GM18517 (cell line): Measurements from ENCODE around the gene FSCN2.
"Not testable (repeated sequence)": the region's sequence is repeated elsewhere in the genome, so short reads cannot be mapped to it uniquely, and the experiment has no call there.

Source experiments
- ATAC-seq: cut with Tn5 transposase; IDR thresholded peaks from one replicate; pipeline ENCODE4 v1.9.1; 2021; ENCODE audit warnings: mild to moderate bottlenecking, moderate library complexity; ENCODE audit not compliant: unreplicated experiment

Gene FSCN2

DNA sequence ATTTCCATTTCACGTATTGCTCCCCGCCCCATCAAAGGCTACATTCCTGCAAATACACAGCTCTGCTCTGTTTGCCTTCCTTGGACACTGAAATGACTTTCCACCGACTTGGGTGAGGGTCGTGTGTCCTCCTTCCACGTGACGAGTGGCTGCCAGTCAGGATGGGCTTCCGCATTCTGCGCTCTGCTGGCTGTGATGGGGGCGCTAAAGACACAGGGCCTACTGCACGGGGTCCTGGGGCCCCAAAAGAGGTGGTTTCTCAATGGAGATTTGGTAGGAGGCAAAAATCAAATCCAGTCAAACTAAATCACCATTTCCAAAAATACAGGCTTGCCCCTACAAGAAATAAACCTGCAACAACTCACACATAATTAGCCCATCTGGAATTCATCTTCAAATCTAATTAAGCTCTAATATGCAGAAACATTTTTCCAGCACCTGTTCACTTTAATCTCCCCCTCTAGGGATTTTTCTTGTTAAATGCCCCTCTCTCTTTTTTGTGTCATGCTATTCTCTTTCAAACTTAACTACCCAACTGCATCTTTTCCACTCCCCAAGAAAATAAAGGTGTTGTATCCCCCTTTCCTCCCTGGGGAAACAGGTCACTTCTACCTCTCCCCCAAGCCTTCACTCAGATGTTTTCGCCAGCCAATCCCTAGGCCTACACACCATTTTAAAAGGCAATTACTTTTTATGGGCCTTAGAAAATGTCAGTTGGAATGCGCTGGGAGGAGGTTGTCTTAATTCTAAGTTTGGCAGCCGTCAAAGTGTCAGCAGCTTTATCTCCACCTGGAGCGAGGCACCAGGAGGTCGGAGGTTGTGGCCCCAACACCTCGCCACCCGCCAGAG, 45.8 kb downstream of the FSCN2 start:
- no peak for ATAC-seq

DNA sequence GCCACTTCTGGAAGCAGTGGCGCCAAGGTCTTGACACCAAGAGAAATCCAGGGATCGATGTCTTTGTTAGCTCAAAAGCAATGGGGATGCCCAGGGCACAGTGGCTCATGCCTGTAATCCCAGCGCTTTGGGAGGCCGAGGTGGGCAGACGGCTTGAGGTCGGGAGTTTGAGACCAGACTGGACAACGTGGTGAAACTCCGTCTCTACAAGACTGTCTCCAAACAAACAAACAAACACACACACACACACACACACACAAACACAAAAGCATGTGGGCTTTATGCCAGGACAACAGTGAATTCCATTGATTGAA, 46.4 kb downstream of the FSCN2 start:
- ATAC-seq = no peak

DNA sequence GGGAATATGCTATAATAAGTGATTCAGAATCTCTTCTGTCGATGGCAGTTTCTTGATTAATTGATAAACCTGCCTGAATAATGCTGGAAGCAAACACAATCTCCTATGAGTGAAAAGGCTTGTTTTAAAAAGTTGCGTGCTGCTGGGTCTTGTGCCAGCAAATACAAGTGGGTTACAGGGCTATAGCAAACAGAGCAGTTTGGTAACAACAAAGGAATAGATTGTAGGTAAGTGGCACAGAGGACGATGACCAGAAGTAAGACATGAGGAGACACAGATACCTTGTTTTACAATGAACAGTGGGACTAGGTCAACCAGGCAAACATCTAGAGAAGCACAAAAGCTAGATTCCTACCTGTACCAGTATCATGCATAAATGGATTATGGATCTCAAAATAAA, 47.7 kb downstream of the FSCN2 start:
- no peak for ATAC-seq

DNA sequence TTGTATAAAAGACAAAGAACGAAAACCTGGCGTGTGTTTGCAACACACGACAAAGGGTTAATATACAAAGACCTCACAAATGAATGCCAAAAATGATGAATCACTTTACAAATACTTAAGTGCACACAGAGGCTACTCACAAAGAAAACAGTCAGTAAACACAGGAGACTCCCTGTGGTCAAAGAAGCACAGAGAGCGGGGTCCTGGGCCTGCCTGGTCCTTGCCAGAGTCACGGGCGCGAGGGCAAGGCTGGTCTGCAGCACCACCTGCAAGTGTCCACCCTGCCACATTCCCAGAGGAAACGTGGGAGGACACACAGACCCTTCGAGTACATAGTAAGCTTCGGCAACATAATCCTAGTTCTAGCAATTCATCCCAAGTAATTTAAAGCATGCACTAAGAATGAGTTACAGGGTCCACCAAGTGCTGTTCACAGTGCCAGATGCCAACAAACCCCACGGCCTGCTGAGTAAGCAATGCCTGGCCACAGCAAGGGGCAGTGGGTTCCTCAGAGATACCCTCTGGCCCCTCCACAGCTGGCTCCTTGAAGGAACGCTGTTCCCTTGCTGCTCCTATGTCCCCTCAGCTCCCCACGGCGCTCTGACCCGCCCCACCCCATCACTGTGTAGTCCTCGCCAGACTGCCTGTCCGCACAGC, 48.6 kb downstream of the FSCN2 start:
- no peak for ATAC-seq

DNA sequence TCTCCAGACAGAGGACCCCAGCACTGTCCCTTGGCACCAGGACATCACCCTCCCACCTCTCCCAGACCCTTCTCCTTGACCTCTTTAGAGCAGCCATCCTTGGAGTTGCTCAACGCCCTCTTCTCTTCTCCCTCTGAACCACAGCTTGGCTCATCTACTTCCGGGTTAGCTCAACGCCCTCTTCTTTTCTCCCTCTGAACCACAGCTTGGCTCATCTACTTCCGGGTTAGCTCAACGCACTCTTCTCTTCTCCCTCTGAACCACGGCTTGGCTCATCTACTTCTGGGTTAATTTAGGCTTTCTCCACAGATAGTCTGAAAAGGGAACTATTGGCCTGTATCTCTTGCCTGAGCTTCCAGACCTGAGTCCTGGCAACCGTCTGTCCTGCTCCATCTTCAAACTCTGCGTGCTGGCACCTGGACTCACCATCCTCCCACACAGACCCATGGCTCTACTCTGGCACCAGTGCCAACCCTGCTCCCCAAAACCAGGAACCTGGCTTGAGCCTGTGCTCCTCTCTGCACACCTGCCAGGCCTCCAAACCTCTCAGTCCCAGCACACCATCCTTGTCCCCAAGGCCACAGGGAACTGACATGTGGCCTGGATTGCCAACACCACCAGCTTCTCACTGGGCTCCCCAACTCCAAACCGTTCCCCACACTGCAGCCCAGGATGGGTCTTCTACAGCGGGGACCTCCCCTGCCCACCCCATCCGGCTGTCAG, 49.3 kb downstream of the FSCN2 start:
- no peak for ATAC-seq

DNA sequence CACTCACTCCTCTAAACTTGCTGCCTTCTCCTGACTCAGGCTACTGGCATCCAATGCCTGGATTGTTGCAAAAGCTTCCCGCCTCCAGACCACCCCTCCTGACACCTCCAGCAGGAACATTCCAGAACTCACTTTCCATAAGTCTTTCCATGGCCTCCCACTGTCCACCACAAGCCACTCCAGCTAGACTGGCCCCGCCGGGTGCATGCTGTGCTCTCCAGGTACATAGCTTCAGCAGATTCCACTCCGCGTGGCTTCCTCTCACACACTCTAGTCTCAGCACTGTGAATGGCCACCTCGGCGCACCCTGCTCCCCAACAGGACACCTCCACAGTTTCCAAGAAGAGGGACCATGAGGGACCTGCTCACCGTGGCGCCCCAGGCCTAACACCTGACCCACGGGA, 49.9 kb downstream of the FSCN2 start:
- ATAC-seq = no peak

DNA sequence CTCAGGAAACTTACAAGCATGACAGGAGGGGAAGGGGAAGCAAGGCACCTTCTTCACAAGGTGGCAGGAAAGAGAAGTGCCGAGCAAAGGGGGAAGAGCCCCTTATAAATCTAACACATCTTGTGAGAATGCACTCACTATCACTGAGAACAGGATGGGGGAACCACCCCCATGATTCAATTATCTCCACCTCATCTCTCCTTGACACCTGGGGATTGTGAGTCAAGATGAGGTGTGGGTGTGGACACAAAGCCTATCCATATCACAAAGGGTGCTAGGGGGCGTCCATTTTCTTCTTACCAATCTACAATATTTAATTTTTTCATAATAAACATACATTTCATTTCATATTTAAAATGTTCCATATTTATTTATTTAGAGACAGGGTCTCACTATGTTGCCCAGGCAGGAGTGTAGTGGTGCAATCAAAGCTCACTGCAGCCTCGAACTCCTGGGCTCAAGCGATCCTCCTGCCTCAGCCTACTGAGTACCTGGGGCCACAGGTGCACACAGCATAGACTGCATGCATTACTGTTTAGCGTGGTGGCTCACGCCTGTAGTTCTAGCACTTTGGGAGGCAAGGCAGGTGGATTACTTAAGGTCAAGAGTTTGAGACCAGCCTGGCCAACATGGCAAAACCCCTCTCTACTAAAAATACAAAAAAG, 50.5 kb downstream of the FSCN2 start:
- ATAC-seq = no peak

DNA sequence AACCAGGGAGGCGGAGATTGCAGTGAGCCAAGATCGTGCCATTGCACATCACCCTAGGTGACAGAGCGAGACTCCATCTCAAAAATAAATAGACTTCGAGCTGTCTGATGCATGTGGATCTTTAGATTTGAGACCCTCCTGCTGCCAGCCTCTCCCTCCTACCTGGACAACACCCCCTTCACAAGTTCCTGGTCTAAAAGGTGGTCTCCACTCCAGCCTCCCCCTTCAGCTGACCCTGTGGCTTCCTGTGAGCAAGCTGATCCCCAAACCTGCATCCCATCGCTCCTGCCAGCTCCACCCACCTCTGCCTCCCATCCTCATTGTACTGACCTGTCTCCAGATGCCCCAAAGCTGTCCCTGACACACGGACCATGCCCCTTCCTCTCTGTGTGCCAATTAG, 51.1 kb downstream of the FSCN2 start:
- ATAC-seq = no peak

DNA sequence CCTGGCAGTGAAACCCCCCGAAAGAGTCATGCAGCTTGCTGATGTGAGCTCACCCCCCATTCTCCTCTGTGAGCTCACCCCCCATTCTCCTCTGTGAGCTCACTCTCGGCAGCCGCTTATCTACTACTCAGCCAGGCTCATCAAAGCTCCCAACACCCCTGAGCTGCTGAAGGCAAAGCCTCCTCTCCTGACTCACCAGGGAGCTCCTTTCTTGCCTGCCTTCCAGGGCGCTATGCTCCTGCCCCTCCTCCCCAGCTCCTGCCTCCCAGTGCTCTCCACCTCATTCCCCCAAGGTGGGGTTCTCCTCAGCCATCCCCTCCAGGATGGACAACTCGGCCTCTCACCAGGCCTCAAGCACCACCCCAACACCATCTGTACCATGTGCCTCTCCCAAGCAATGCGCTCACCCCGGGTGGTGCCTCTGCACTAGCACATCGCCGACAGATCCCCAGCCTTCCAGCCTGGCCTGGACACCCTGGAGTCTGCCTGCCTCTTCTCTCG, 51.7 kb downstream of the FSCN2 start:
- ATAC-seq = no peak

DNA sequence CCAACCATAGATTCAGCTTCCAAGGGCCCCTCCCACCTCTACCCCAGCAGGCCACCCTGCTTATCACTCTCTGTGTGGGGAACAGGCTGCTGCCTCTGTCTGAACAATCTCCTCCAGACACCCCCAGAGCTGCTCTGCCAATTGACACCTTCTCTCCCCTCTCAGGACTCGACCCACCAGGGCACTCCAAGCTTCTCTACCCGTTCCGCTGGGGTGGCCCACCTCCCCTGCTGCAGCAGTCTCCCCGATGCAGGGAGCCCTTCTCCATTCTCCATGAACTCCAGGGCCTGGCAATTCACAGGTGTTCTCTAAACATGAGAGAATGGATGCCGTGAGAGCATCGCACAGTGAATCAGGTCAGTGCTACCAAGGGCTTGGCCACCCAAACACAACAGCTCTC, 52.3 kb downstream of the FSCN2 start:
- no peak for ATAC-seq

DNA sequence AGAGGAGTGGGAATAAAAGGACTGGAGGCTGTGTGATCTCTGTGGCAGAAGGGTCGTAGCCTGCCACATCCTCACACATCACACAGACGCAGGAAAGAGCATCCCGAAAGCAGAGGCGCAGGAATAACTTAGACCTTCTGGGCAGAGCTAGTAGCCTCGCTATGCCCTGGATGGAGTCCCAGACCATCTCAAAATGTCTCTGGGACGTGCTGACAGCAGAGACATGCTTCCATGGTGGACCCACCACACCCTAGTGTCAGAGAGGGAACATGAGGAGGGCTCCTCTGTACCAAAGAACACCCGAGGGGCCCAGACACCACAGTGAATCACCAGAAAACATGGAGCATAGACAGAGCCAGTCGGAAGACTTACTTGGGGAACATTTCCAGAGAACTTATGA, 53.6 kb downstream of the FSCN2 start:
- ATAC-seq = no peak

DNA sequence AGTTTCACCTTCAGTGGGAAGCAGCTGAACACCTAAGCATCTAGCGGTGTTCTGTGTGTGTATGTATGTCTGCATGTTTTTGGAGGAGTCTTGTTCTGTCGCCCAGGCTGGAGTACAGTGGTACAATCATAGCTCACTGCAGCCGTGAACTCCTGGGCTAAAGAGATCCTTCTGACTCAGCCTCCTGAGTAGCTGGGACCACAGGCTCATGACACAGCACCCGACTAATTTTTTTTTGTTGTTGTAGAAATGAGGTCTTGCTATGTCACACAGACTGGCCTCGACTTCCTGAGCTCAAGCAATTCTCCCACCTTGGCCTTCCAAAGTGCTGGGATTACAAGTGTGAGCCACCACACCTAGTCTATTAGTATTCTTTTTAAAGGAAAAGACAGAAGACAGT, 54.2 kb downstream of the FSCN2 start:
- no peak for ATAC-seq

DNA sequence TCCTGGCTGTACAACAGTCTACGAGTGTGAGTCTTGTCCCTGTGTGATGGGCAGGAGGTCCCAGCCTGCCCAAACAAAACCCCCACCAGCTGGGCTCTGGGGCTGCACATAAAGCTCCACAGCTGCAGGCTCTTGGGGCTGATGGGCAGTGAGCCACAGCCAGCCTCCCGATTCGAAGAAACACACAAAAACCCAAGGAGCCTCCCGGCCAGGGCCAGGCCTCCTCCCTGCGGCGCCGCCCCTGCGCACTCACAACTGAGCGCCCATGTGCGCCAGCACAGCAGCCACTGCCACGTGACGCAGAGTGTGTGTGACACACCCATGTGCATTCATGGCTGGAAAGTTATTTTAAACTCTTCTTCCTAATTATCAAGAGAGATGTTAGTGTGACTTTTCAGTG, 54.6 kb downstream of the FSCN2 start:
- ATAC-seq = no peak

DNA sequence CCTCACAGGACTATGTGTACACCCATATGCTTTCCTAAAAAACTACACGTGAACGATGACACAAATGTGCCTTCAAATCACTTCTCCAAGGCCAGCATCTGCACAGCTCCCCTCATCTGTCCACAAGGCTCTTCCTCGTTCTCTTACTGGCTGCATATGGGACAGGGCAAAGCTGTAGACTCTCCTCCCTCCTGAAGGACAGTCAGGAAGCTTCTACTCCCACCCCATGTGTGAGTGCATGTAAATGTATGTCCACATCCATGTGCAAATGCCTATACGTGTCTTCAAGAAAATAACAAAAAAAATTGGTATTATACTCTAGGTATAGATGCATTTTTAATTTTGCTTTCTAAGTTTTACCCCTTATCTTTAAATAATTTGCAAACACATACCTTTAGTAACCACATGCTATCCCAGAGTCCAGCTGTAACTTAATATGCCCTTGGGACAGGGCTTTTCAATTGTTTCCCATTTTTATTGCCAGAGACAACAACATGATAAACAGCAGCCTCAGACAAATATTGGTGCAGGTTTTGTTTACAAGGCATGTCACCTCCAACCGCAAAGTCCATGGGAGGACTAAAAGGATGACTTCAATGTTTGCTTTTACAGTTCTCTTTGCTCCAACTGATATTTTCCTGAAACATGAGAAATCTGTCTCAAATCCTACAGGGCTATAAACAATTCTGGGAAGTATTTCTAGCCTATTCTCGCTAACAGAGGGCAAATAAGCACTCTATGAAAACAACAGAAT, 55.6 kb downstream of the FSCN2 start:
- no peak for ATAC-seq

DNA sequence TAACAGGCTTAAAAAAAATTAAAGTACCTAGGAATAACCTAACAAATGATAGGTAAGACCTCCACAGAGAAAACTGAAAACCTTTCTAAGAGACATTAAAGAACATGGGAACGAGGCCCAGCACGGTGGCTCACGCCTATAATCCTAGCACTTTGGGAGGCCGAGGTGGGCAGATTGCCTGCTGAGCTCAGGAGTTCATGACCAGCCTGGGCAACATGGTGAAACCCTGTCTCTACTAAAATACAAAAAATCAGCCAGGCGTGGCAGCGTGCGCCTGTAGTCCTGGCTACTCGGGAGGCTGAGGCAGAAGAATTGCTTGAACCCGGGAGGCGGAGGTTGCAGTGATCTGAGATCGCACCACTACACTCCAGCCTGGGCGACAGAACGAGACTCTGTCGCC, 56.6 kb downstream of the FSCN2 start:
- not testable (repeated sequence) for ATAC-seq

DNA sequence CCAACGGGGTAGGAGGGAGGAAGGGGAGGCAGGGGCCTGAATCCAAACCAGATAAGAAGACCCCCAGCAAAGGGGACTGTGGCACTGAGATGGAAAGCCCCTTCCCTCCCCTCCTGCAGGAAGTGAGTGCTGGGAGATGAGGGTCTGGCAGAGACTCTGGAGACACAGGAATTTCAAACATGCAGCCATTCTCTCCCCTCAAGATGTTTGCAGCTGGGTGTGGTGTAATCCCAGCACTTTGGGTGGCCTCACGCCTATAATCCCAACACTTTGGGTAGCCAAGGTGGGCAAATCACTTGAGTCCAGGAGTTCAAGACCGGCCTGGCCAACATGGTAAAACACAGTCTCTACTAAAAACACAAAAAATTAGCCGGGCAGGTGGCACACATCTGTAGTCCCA, 57.9 kb downstream of the FSCN2 start:
- no peak for ATAC-seq
